Loucy (cell line): ENCODE measurements around the gene BMP6.
"Not testable (repeated sequence)": the region's sequence is repeated elsewhere in the genome, so short reads cannot be mapped to it uniquely, and the experiment has no call there.

Experiments used
- H2AFZ ChIP-seq: fragments of 200-600 bp; sonication (generic); 2 replicates; pipeline ENCODE4 v1.6.0; 2016; ENCODE audit warnings: antibody characterized with exemption, mild to moderate bottlenecking, low read length, moderate library complexity
- H3F3A ChIP-seq: fragments of 200-600 bp; 2 replicates; pipeline ENCODE4 v1.6.0; 2016; ENCODE audit warnings: antibody characterized with exemption, low read depth, mild to moderate bottlenecking
- H3K27me3 ChIP-seq: fragments of 200-600 bp; sonication (generic); 2 replicates; pipeline ENCODE4 v1.6.1; 2014; ENCODE audit warnings: low read length, mild to moderate bottlenecking; ENCODE audit not compliant: insufficient read depth, poor library complexity, severe bottlenecking
- H3K36me3 ChIP-seq: fragments of 200-600 bp; sonication (generic); 2 replicates; pipeline ENCODE4 v1.6.1; 2016; ENCODE audit warnings: low read length; ENCODE audit not compliant: insufficient read depth
- H3K4me1 ChIP-seq: fragments of 200-600 bp; sonication (generic); 2 replicates; pipeline ENCODE4 v1.5.1; 2014; ENCODE audit warnings: low read length, mild to moderate bottlenecking; ENCODE audit not compliant: insufficient read depth, poor library complexity, severe bottlenecking
- H3K4me2 ChIP-seq: fragments of 200-600 bp; sonication (generic); 2 replicates; pipeline ENCODE4 v1.6.0; 2014; ENCODE audit warnings: antibody characterized with exemption, low read length, low read depth, mild to moderate bottlenecking; ENCODE audit not compliant: poor library complexity, severe bottlenecking
- H3K4me3 ChIP-seq: fragments of 200-600 bp; sonication (generic); 2 replicates; pipeline ENCODE4 v1.5.1; 2014; ENCODE audit warnings: low read length, mild to moderate bottlenecking, mixed read lengths; ENCODE audit not compliant: poor library complexity, severe bottlenecking
- H3K79me2 ChIP-seq: fragments of 200-600 bp; sonication (generic); 2 replicates; pipeline ENCODE4 v1.6.1; 2014; ENCODE audit warnings: low read length; ENCODE audit not compliant: insufficient read depth
- H3K9ac ChIP-seq: fragments of 200-600 bp; sonication (generic); 2 replicates; pipeline ENCODE4 v1.6.0; 2014; ENCODE audit warnings: mild to moderate bottlenecking, low read depth, low read length, moderate library complexity; ENCODE audit not compliant: poor library complexity, severe bottlenecking
- H3K9me2 ChIP-seq: fragments of 200-600 bp; sonication (generic); replicated peaks from 2 replicates; pipeline ENCODE4 v1.6.1; 2016; ENCODE audit warnings: low read depth, low read length, mixed read lengths
- H3K9me3 ChIP-seq: fragments of 200-600 bp; sonication (generic); 2 replicates; pipeline ENCODE4 v1.6.1; 2014; ENCODE audit warnings: mild to moderate bottlenecking, antibody characterized with exemption, low read length, low read depth; ENCODE audit not compliant: insufficient read depth
- H4K20me1 ChIP-seq: fragments of 200-600 bp; sonication (generic); 2 replicates; pipeline ENCODE4 v1.6.0; 2014; ENCODE audit warnings: antibody characterized with exemption, low read length, mild to moderate bottlenecking; ENCODE audit not compliant: insufficient read depth, poor library complexity, severe bottlenecking
- EZH2phosphoT487 ChIP-seq: fragments of 200-600 bp; IDR thresholded peaks from 2 replicates; pipeline ENCODE4 v1.6.1; 2018; ENCODE audit warnings: antibody characterized with exemption, mild to moderate bottlenecking, moderate library complexity, borderline replicate concordance
- TF ChIP-seq, protein P1 (sequence below): fragments of 200-600 bp; sonication (generic); conservative IDR thresholded peaks from 2 replicates; pipeline ENCODE4 v1.5.1; 2014; ENCODE audit warnings: mild to moderate bottlenecking, antibody characterized with exemption, low read length

BMP6 gene

GRCh38 chr6:7891078-7891872, 165.4 kb downstream of the BMP6 start:
- Histone ChIP-seq H3K79me2 (no peaks in the 10 kb centered on the region), H3K27me3 (no peaks in the 10 kb centered on the region)

DNA sequence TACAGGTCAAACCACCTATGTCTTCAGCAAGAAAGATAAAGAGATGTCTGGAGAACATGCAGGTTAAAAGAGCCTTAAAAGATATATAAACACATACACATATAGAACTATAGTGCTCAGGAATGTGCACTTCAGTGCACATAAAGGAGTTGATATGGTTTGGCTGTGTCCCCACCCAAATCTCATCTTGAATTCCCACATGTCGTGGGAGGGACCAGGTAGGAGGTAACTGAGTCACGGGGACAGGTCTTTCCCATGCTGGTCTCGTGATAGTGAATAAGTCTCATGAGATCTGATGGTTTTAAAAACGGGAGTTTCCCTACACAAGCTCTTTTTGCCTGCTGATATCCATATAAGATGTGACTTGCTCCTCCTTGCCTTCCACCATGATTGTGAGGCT, 166.5 kb downstream of the BMP6 start:
- H3K79me2 ChIP-seq, H3K4me1 ChIP-seq, H4K20me1 ChIP-seq, H3K27me3 ChIP-seq, H3K9ac ChIP-seq, H3F3A ChIP-seq, H3K9me2 ChIP-seq, H2AFZ ChIP-seq, H3K4me3 ChIP-seq, H3K9me3 ChIP-seq, H3K4me2 ChIP-seq: not testable (repeated sequence)
- H3K36me3 ChIP-seq = peaks cover 98% of the 10 kb centered on the region

More at GRCh38 chr6:7891078-7891872, 165.4 kb downstream of the BMP6 start:
- TF ChIP-seq EZH2phosphoT487 = no peak
- TF ChIP-seq, protein P1, sequence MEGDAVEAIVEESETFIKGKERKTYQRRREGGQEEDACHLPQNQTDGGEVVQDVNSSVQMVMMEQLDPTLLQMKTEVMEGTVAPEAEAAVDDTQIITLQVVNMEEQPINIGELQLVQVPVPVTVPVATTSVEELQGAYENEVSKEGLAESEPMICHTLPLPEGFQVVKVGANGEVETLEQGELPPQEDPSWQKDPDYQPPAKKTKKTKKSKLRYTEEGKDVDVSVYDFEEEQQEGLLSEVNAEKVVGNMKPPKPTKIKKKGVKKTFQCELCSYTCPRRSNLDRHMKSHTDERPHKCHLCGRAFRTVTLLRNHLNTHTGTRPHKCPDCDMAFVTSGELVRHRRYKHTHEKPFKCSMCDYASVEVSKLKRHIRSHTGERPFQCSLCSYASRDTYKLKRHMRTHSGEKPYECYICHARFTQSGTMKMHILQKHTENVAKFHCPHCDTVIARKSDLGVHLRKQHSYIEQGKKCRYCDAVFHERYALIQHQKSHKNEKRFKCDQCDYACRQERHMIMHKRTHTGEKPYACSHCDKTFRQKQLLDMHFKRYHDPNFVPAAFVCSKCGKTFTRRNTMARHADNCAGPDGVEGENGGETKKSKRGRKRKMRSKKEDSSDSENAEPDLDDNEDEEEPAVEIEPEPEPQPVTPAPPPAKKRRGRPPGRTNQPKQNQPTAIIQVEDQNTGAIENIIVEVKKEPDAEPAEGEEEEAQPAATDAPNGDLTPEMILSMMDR = no peak
- Histone ChIP-seq H3K4me2 (no peak overlapping the region), H3K4me1 (no peaks in the 10 kb centered on the region), H3K36me3 (peaks cover 98% of the 10 kb centered on the region), H4K20me1 (no peaks in the 10 kb centered on the region), H3K9me3 (no peaks in the 10 kb centered on the region), H2AFZ (no peak overlapping the region), H3F3A (no peaks in the 10 kb centered on the region), H3K9me2 (no peaks in the 10 kb centered on the region), H3K9ac (no peak overlapping the region), H3K4me3 (no peak overlapping the region)

- Histone ChIP-seq H3K4me1 (no peaks in the 10 kb centered on the region), H3K36me3 (peaks cover 98% of the 10 kb centered on the region)
These were observed 167.4 kb downstream of the BMP6 start for GRCh38 chr6:7893342-7893741.

More at GRCh38 chr6:7893342-7893741, 167.4 kb downstream of the BMP6 start:
- H3K4me3 ChIP-seq = no peak overlapping the region
- H2AFZ ChIP-seq = no peak overlapping the region
- TF ChIP-seq EZH2phosphoT487 = no peak
- TF ChIP-seq, protein P1 = no peak
- no peaks in the 10 kb centered on the region for H3K27me3 ChIP-seq
- no peaks in the 10 kb centered on the region for H3K9me3 ChIP-seq
- no peak overlapping the region for H3K4me2 ChIP-seq
- H3K9ac ChIP-seq = no peak overlapping the region
- no peaks in the 10 kb centered on the region for H3K79me2 ChIP-seq
- no peaks in the 10 kb centered on the region for H3K9me2 ChIP-seq
- H3F3A ChIP-seq = no peaks in the 10 kb centered on the region
- H4K20me1 ChIP-seq = no peaks in the 10 kb centered on the region
